ENCODE results near the gene TMEM163.

DNA sequence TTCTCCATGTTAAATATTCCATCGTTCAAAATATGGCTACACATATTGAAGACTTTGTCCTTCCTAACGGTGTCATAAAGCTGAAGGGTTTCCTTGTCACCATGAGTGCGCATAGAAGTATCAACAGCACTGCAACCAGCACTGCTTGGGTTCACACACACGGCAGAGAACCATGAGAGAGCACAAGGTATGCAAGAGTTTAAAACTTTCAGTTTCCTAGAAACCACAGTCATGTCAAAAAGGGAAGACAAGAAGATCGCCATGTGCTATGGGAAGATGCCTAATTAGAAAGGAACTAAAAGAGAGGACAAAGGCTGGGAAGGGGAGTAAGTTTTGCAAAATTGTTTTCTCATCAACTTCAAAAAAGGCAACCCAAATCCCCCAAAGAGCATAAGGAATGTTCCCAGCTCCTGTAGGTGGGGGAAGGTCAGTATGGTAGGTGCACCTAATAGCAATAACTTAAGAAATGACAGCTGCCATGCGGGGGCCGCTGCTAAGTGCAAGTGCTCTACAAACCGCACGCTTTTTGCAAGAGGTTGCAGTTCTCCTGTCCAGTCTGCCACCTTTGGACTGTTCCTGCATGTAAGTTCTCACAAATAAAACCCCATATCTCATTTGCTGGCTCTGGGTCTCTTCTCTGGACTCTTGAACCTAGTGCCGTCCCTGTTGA, 136.8 kb downstream of the TMEM163 start:
- TF ChIP-seq, protein P1, sequence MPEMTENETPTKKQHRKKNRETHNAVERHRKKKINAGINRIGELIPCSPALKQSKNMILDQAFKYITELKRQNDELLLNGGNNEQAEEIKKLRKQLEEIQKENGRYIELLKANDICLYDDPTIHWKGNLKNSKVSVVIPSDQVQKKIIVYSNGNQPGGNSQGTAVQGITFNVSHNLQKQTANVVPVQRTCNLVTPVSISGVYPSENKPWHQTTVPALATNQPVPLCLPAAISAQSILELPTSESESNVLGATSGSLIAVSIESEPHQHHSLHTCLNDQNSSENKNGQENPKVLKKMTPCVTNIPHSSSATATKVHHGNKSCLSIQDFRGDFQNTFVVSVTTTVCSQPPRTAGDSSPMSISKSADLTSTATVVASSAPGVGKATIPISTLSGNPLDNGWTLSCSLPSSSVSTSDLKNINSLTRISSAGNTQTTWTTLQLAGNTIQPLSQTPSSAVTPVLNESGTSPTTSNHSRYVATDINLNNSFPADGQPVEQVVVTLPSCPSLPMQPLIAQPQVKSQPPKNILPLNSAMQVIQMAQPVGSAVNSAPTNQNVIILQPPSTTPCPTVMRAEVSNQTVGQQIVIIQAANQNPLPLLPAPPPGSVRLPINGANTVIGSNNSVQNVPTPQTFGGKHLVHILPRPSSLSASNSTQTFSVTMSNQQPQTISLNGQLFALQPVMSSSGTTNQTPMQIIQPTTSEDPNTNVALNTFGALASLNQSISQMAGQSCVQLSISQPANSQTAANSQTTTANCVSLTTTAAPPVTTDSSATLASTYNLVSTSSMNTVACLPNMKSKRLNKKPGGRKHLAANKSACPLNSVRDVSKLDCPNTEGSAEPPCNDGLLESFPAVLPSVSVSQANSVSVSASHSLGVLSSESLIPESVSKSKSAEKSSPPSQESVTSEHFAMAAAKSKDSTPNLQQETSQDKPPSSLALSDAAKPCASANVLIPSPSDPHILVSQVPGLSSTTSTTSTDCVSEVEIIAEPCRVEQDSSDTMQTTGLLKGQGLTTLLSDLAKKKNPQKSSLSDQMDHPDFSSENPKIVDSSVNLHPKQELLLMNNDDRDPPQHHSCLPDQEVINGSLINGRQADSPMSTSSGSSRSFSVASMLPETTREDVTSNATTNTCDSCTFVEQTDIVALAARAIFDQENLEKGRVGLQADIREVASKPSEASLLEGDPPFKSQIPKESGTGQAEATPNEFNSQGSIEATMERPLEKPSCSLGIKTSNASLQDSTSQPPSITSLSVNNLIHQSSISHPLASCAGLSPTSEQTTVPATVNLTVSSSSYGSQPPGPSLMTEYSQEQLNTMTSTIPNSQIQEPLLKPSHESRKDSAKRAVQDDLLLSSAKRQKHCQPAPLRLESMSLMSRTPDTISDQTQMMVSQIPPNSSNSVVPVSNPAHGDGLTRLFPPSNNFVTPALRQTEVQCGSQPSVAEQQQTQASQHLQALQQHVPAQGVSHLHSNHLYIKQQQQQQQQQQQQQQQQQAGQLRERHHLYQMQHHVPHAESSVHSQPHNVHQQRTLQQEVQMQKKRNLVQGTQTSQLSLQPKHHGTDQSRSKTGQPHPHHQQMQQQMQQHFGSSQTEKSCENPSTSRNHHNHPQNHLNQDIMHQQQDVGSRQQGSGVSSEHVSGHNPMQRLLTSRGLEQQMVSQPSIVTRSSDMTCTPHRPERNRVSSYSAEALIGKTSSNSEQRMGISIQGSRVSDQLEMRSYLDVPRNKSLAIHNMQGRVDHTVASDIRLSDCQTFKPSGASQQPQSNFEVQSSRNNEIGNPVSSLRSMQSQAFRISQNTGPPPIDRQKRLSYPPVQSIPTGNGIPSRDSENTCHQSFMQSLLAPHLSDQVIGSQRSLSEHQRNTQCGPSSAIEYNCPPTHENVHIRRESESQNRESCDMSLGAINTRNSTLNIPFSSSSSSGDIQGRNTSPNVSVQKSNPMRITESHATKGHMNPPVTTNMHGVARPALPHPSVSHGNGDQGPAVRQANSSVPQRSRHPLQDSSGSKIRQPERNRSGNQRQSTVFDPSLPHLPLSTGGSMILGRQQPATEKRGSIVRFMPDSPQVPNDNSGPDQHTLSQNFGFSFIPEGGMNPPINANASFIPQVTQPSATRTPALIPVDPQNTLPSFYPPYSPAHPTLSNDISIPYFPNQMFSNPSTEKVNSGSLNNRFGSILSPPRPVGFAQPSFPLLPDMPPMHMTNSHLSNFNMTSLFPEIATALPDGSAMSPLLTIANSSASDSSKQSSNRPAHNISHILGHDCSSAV (CRISPR knock-in tag; IDR thresholded peaks at IDR 0.05; ENCODE audit: borderline replicate concordance), result no peak
- TF ChIP-seq ZFP36 (IDR thresholded peaks at IDR 0.05; ENCODE audit: borderline replicate concordance, low read depth, low read length, partially characterized antibody), result no peak
- no peak for TF ChIP-seq ZNF296 (CRISPR knock-in tag; conservative IDR thresholded peaks at IDR 0.05)
- TF ChIP-seq, protein P2, sequence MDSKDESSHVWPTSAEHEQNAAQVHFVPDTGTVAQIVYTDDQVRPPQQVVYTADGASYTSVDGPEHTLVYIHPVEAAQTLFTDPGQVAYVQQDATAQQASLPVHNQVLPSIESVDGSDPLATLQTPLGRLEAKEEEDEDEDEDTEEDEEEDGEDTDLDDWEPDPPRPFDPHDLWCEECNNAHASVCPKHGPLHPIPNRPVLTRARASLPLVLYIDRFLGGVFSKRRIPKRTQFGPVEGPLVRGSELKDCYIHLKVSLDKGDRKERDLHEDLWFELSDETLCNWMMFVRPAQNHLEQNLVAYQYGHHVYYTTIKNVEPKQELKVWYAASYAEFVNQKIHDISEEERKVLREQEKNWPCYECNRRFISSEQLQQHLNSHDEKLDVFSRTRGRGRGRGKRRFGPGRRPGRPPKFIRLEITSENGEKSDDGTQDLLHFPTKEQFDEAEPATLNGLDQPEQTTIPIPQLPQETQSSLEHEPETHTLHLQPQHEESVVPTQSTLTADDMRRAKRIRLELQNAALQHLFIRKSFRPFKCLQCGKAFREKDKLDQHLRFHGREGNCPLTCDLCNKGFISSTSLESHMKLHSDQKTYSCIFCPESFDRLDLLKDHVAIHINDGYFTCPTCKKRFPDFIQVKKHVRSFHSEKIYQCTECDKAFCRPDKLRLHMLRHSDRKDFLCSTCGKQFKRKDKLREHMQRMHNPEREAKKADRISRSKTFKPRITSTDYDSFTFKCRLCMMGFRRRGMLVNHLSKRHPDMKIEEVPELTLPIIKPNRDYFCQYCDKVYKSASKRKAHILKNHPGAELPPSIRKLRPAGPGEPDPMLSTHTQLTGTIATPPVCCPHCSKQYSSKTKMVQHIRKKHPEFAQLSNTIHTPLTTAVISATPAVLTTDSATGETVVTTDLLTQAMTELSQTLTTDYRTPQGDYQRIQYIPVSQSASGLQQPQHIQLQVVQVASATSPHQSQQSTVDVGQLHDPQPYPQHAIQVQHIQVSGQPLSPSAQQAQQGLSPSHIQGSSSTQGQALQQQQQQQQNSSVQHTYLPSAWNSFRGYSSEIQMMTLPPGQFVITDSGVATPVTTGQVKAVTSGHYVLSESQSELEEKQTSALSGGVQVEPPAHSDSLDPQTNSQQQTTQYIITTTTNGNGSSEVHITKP (CRISPR knock-in tag; IDR thresholded peaks at IDR 0.05; ENCODE audit: low read depth), result no peak
- TF ChIP-seq ZNF317 (CRISPR knock-in tag; IDR thresholded peaks at IDR 0.05), result no peak
- no peak for TF ChIP-seq POLR2A (IDR thresholded peaks at IDR 0.05; ENCODE audit: insufficient read depth in 1 of 2, low read depth in 2 of 2, low read length in 2 of 2)
- TF ChIP-seq, protein P3, sequence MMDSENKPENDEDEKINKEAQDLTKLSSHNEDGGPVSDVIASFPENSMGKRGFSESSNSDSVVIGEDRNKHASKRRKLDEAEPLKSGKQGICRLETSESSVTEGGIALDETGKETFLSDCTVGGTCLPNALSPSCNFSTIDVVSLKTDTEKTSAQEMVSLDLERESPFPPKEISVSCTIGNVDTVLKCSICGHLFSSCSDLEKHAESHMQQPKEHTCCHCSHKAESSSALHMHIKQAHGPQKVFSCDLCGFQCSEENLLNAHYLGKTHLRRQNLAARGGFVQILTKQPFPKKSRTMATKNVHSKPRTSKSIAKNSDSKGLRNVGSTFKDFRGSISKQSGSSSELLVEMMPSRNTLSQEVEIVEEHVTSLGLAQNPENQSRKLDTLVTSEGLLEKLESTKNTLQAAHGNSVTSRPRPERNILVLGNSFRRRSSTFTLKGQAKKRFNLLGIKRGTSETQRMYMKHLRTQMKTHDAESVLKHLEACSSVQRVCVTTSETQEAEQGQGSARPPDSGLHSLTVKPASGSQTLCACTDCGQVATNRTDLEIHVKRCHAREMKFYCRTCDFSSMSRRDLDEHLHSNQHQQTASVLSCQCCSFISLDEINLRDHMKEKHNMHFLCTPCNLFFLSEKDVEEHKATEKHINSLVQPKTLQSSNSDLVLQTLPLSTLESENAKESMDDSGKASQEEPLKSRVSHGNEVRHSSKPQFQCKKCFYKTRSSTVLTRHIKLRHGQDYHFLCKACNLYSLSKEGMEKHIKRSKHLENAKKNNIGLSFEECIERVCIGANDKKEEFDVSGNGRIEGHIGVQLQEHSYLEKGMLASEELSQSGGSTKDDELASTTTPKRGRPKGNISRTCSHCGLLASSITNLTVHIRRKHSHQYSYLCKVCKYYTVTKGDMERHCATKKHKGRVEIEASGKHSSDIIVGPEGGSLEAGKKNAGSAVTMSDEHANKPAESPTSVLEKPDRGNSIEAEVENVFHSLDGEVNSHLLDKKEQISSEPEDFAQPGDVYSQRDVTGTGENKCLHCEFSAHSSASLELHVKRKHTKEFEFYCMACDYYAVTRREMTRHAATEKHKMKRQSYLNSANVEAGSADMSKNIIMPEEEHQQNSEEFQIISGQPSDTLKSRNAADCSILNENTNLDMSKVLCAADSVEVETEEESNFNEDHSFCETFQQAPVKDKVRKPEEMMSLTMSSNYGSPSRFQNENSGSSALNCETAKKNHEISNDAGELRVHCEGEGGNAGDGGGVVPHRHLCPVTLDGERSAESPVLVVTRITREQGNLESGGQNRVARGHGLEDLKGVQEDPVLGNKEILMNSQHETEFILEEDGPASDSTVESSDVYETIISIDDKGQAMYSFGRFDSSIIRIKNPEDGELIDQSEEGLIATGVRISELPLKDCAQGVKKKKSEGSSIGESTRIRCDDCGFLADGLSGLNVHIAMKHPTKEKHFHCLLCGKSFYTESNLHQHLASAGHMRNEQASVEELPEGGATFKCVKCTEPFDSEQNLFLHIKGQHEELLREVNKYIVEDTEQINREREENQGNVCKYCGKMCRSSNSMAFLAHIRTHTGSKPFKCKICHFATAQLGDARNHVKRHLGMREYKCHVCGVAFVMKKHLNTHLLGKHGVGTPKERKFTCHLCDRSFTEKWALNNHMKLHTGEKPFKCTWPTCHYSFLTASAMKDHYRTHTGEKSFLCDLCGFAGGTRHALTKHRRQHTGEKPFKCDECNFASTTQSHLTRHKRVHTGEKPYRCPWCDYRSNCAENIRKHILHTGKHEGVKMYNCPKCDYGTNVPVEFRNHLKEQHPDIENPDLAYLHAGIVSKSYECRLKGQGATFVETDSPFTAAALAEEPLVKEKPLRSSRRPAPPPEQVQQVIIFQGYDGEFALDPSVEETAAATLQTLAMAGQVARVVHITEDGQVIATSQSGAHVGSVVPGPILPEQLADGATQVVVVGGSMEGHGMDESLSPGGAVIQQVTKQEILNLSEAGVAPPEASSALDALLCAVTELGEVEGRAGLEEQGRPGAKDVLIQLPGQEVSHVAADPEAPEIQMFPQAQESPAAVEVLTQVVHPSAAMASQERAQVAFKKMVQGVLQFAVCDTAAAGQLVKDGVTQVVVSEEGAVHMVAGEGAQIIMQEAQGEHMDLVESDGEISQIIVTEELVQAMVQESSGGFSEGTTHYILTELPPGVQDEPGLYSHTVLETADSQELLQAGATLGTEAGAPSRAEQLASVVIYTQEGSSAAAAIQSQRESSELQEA (CRISPR knock-in tag; IDR thresholded peaks at IDR 0.05; ENCODE audit: not compliant biosample characterization), result no peak
- TF ChIP-seq MATR3 (CRISPR knock-in tag; IDR thresholded peaks at IDR 0.05), result no peak
- no peak for TF ChIP-seq TCF12 (IDR thresholded peaks at IDR 0.05)
- TF ChIP-seq TCF12 (CRISPR knock-in tag; IDR thresholded peaks at IDR 0.05), result no peak
- TF ChIP-seq CEBPB (IDR thresholded peaks at IDR 0.05; ENCODE audit: borderline replicate concordance, low read depth, low read length), result no peak

All from HepG2 (cell line).